NCI-H748 treated with DMSO at 0.1 percent for 48 hours (cell line): ENCODE results near the gene GJD3.

Experiments used
- DNase-seq: peaks from one replicate; lab custom pipeline; 2025; lab: John Stamatoyannopoulos, UW

The GJD3 gene

DNA sequence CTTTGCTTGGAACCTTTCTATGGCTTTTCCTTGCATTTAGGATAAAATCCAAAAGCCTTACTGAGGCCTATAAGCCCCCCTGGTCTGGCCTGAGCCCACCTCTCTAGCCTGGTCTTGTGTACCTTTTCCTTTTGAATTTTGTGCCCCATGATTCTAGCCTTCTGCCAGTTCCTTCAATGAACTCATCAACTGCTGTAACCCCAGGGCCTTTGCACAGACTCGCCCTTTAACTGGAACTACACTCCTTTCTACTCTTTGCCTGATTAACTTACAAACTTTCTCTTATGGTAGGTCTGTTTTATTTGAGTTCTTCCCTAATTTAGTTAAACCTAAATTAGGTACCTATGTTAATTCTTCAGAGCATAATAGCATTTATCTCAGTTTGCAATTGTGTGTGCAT lies 24.2 kb downstream of the GJD3 start:
- DNase-seq: no peak

DNA sequence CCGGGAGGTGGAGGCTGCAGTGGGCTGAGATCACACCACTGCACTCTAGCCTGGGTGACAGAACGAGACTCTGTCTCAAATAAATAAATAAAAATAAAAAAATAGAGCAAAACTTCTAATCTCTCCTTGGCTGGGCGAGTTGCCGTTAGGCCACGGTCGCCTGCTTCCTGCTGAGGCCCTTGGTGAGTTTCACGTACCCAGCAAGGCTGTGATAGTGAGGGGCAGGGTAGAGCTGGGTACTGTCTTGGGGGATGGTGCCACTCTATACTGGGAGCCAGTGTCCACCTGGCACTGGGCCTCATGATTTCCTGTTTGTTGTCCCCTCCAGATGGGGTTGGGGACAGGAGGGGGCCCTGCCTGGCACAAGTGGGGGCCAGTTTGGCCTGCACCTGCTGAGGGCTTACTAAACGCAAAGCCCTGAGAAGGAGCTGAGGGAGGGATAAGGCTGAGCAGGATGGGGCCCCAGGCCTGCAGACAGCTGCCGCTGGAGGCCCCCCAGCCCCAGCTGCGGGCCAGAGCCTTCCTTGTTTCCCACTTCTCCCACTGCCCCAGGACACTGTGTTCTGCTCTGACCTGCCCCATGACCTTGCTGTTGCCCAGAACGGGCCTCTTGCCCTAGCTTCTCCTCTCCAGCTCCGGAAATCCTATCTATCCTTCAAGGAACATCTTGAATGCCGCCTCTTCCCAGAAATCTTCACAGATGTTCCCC lies 25.4 kb downstream of the GJD3 start:
- DNase-seq: no peak

DNA sequence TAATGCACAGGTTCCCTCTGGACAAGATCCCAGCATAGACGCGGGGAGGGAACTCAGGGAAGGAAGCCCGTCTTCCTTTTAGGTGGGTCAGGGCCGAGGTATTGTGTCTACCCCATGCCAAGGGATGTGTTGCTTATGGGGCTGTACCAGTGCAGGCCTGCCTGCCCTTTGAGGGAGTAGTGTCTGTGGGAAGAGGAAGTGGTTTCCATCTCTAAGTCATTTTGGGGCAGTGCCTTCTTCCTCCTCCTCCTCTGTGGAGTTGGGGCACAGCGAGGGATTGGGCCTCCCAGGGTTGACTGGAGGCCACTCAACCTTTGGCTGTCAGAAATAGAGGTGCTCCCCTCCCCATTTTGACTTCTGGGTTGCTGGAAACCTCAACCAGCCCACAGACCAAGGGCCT lies 26.5 kb downstream of the GJD3 start:
- DNase-seq: no peak

DNA sequence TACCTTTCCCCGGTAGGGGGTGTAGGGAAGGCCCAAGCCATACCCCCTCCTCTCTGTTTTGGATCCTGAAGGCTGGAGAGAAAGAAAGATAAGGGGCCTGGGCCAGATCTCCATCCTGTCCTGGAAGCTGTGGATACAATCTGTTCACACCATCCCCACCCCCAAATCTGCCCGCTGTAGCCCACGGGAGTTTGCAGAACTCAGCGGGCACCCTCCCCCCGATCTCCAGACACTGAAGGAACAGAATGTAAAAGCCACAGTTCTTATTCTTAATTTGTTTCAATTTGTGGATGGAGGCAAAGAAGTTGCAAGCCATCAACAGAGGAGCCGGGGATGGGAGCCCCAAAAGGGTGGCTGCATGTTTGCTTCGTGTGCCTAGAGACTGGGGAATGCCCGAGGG lies 27.2 kb downstream of the GJD3 start:
- DNase-seq: no peak

DNA sequence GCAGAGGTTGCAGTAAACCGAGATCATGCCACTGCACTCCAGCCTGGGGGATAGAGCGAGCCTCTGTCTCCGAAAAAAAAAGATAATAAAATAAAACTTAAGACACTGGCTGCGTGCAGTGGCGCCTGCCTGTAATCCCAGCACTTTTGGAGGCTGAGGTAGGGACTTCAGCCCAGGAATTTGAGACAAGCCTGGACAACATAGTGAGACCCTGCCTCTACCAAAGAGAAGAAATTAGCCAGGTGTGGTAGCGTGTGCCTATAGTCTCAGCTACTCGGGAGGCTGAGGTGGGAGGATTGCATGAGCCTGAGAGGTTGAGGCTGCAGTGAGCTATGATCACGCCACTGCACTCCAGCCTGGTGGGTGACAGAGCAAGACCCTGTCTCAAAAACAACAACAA lies 28.9 kb downstream of the GJD3 start:
- DNase-seq: no peak

DNA sequence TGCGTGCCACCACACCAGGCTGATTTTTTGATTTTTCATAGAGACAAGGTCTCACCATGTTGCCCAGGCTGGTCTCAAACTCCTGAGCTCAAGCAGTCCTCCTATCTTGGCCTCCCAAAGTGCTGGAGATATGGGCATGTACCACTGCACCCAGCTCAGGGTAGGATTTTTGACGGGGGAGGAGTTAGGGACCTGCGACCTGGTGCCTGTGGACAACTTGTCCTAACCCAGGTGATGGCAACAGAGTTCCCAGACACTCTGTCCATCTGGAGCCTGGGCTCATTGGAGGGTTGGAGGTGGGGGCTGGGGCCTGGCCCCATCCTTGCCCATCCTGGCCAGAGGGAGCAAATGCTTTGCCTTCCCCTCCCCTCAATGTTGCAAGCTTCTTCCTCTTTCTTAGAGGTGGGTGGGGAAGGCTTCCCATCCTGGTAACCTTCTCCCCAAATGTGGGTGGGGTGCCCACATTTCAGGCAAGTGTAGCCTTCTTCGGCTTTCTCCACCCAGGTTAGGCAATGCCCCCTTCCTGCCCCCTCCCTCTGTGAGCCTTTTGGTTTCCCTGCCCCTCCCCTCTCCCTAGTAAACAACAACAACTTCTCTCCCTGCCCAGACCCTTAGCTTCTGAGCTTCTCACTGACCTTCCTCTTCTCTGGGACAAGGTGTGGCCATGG lies 30.6 kb downstream of the GJD3 start:
- no peak for DNase-seq

DNA sequence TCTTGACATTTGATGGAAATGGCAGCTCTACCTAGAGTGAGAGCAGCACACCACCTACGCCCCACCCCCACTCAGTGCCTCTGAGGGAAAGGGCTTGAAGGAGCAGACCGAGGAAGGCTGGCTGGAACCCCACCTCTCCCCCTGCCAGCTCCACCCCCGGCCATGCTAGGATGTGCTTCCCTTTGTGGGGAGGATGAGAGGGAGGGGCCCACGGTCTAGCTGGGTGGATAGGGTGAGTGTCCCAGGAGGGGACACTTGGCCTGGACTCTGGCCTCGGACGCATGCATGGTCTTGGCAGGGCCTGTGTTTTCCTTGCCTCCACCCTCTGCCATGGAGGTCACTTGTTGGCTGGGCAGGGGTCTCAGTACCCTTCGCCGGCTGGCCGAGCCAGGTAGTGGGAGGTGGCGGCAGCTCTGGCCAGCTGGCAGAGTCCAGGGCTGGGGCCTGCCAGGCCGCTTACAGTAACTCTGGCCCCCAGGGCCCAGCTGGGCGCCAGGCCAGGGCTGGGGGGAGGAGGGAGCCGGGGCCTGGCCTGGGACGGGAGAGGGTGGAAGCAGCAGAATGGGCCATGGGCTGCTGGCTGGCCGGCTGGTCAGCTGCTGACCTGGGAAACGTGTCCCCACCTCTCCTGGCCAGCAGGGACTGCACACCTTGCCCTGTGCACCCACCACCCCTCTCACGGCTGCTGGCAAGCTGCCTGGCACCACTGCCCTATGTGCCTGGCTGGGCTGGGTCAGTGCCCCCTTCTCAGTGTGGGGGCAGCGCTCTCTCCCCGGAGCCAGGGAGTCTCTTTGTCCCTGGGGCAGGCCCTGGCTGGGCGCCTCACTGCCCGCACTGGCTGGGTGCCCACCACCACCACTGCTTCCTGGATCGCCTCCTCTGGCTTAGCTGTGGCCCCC lies 32.5 kb downstream of the GJD3 start:
- DNase-seq: no peak

GRCh38 chr17:40330850-40331470 lies 33.6 kb downstream of the GJD3 start:
- no peak for DNase-seq

DNA sequence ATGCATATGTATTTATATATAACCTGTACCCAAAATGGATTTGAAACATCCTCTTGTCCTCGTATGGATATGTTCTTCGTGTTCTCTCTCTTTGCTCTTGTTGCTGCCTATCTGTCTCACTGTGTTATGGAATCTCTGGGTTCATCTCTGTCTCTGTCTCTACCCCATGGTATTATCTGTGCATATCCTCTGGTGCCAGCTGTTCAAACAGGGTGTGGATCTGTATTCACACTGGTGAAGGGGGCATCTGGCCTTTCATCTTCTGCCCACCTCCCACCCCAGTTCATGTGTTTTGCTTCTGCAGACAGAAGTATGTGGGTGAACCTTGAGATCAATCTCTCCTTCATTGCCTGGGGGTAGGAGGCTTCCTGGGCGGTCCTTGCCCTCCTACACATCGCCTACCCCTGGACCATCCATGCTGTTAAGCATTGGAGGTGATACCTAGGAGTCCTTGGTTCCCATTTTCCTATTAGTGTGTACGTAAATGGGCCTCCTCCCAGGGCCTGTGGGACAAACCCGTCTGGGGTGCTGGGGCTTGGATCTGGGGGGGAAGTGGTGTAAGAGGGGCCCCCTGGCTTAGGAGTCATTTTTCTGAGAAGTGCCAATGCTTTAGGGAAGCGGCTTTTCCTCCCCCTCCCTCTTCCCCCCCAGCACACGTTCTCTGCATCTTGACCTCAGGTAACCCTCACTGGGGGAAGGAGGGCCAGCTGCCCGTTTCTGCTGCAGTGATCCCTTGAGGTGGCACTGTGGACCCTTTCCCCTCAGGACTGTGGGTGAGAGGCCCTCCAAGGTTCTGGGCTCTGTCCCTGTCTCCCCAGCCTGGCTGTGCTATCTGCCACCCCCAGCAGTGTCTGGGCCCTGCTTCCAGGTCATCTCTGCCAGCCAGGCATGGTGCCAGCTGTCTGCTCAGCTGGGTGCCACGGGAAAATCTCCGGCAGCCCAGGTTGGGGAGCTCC lies 34.4 kb downstream of the GJD3 start:
- no peak for DNase-seq

DNA sequence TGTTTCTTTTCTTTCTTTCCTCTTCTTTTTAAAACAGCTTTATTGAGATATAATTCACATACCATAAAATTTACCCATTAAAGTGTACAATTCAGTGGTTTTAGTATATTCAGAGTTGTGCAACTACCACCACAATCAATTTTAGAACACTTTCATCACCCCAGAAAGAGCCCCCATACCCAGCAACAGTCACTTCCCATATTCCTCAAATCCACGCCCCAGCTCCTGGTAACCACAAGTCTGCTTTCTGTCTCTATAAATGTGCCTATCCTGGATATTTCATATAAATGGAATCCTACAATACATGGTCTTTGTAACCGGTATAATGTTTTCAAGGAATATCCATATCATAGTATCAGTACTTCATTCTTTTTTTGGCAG lies 36.2 kb downstream of the GJD3 start:
- DNase-seq: no peak

DNA sequence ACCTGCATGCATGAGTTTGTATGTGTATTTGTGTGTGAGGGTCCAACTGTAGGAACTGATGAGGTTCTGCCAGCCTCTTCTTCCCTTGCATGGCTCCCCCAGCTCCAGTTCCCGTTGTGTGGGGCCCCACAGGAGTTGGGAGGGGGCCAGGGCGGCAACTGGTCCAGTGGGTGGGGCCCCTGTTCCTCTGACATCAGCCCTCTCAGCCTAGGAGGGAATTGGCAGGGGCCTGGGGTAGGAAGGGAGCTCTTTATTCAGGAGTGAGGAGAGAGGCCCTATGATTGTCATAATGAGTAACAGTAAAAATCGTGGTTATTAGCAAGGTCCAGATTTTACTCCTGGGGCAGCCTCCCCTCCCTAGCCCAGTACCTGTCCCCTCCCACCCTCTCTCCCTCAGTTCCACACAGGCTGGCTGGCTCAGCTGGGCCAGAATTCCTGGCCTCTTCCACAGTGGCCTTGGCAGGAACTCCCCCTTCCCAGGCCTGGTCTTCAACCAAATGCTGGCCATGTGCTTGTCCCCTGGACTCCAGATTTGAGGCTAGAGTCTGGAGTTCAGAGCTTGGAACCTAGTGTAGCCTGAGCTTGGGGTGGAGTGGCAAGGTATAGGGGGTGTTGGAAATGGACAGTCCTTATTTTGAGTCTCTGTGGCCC lies 36.7 kb downstream of the GJD3 start:
- no peak for DNase-seq

GRCh38 chr17:40327244-40327729 lies 37.2 kb downstream of the GJD3 start:
- no peak for DNase-seq

GRCh38 chr17:40326832-40327199 lies 37.7 kb downstream of the GJD3 start:
- no peak for DNase-seq

DNA sequence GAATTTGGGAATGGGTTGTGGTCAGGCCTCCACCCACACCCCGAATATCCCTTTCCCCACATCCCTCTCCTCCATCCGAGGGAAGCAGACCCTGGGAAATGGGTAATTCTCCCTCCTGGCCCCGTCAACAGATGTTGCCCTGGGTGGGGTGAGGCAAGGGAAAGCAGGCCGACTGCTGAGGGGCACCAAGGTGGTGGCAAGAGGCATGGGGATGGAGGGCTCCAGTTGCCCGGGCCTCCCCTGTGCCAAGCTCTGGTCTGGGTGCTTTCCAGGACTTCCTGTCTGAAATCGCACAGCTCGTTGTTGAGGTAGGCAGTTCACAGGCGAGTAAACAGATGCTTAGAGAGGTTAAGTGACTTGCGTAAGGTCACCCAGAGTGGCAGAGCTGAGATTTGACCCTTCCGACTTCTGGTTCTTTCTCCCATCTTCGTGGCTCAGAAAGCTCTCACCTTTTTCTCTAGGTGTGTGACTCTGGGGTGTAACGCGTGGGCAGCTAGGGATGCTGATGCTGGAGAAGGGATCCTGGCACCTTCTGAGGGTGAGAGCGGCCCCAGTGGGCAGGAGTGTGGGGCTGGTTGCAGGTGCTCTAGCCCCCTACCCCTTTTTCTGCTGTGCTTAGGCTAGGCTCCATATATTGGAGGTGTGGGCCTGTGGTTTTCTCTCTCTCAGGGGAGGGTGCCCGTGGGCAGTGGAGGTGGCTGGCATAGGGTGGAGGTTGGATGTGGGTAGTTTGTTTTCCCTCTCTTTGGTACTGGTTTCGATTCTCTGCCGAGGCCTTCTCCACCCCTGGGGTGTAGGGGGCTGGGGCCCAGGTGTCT lies 38.3 kb downstream of the GJD3 start:
- no peak for DNase-seq

DNA sequence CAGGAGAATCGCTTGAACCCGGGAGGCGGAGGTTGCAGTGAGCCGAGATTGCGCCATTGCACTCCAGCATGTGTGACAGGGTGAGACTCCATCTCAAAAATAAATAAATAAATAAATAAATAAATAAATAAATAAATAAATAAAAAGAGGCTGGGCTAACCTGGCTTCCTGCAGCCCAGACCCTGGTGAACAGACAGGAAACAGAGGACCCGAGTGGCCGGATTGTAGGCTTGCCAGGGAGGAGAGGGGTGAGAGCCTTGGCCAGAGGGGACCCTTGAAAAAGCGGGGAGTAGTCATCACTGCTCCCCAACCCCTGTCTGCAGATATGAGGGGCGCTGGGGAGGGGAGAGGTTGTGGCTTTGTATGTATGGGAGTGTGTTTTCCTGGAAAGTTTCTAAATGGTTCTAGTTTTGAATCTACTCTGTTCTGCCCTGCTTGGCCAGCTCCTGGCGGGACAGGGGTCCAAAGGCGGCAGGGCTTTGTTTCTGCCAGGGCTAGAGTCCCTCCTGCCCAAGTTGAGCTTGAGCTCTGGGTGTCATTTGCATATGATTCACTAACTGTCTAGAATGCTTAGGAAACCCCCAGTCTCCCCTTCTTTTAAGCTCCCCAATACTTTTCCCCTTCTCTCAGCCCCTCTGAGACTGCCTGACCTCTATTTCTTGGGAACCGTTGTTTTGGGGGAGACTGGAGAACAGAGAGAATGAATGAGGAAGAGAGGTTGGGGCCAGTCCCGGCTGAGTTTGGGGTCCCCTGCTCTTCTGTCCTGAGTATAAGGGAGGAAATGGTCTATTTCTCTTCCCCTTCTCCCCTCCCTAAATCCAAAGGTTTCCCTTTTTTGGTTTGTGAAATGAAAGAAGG lies 39.2 kb downstream of the GJD3 start:
- DNase-seq: no peak

DNA sequence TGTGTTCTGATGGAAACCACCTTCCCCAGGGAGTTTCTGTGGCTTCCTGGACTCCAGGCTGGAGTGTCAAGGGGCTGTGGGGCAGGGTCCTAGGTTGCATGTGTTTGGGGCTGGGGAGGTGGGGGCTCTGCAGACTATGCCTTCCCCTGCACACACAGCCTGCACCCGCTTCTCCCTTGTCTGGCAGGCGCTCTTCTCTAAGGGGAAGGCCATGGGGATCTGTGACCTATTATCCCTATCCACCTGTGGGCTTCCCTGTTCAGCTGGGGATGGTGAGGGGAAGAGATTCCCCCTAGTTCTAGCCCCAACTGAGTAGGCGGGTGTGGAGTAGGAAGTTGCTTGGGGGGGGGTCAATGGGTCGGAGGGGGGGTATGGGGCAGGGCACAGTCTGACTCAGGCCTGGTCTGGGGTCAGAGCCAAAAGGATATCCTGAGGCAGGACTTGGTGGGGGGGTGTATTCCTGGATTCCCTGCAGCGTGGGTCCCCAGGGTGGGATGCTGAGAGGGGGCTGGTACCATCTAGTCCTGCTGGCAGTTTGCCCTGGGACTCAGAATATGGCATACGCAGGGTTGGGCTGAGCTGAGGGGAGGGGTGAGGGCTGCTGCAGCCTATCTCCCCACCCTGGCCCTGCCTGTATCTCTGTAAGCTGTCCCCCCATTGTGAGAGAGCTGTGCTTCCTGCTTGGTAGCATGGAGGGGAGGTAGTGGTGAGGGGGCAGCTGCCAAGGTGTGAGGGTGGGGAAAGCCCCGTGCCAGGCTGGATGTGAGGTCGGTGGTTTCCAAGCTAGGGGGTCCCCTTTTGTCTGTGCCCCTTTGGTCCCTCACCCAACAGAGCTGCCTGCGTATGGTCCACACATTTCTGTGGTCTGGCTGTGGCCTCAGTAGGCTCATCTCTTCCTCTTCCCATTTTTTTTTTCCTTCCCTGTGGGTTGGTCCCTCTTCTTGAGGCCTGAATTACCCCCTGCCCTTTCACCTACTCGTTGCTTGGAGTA lies 40.9 kb downstream of the GJD3 start:
- no peak for DNase-seq
